ENCODE data around the gene POLN. TPM values are rescaled to one million over a fixed set of nuclear protein-coding genes. Genes with fewer than 3 reads are reported as not detected.

POLN gene
- total RNA-seq, 1 donor from 2014 or later, result 7.7 TPM

GRCh38 chr4:2083116-2083825 lies 158.7 kb downstream of the POLN start:
- DNase-seq (ENCODE audit: low spot score), result no peak

- no peak for DNase-seq (ENCODE audit: low spot score)
These were observed 159.3 kb downstream of the POLN start for GRCh38 chr4:2082627-2083026.

GRCh38 chr4:2082118-2082517 lies 159.8 kb downstream of the POLN start:
- DNase-seq (ENCODE audit: low spot score), result no peak

GRCh38 chr4:2081540-2081939 lies 160.4 kb downstream of the POLN start:
- DNase-seq (ENCODE audit: low spot score), result no peak

GRCh38 chr4:2080429-2081300 lies 161.3 kb downstream of the POLN start:
- no peak for DNase-seq (ENCODE audit: low spot score)

- no peak for DNase-seq (ENCODE audit: low spot score)
These were observed 162.0 kb downstream of the POLN start for GRCh38 chr4:2079926-2080325.

- no peak for DNase-seq (ENCODE audit: low spot score)
These were observed 162.9 kb downstream of the POLN start for GRCh38 chr4:2079006-2079405.

GRCh38 chr4:2078584-2078983 lies 163.3 kb downstream of the POLN start:
- DNase-seq (ENCODE audit: low spot score), result no peak

- no peak for DNase-seq (ENCODE audit: low spot score)
These were observed 164.1 kb downstream of the POLN start for GRCh38 chr4:2077537-2078460.

GRCh38 chr4:2076908-2077536 lies 164.9 kb downstream of the POLN start:
- no peak for DNase-seq (ENCODE audit: low spot score)

- DNase-seq (ENCODE audit: low spot score), result no peak
These were observed 165.7 kb downstream of the POLN start for GRCh38 chr4:2075987-2076907.

- DNase-seq (ENCODE audit: low spot score), result no peak
These were observed 166.5 kb downstream of the POLN start for GRCh38 chr4:2075171-2075986.

GRCh38 chr4:2074588-2074987 lies 167.3 kb downstream of the POLN start:
- DNase-seq (ENCODE audit: low spot score), result no peak

GRCh38 chr4:2073808-2074481 lies 168.0 kb downstream of the POLN start:
- DNase-seq (ENCODE audit: low spot score), result no peak

- DNase-seq (ENCODE audit: low spot score), result no peak
These were observed 168.7 kb downstream of the POLN start for GRCh38 chr4:2072971-2073807.

- no peak for DNase-seq (ENCODE audit: low spot score)
These were observed 169.7 kb downstream of the POLN start for GRCh38 chr4:2071912-2072867.

Measured in mucosa of gallbladder (tissue), 1 donor.